NCI-H2081 (cell line): Measurements from ENCODE around the gene IL1B.
"Not testable (repeated sequence)": the region's sequence is repeated elsewhere in the genome, so short reads cannot be mapped to it uniquely, and the experiment has no call there.

Source experiments
- DNase-seq, 2 experiments: peaks; one replicate each; lab custom pipeline; 2025; lab: John Stamatoyannopoulos, UW

Gene IL1B

GRCh38 chr2:112850588-112850987 lies 14.0 kb upstream of the IL1B start:
- no peak for DNase-seq

DNA sequence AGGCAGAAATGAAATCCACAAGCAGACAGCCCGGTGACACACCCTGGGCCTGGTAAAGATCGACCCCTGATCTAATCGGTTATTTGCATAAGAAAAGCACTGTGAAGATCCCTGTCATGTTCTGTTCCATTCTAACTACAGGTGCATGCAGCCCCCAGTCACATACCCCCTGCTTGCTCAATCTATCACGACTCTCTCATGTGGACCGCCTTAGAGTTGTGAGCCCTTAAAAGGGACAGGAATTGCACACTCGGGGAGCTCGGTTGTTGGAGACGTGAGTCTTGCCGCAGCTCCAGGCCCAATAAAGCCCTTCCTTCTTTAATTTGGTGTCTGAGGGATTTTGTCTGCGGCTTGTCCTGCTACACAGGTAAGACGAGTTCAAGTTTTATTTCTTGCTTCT lies 13.4 kb upstream of the IL1B start:
- DNase-seq, result no peak

DNA sequence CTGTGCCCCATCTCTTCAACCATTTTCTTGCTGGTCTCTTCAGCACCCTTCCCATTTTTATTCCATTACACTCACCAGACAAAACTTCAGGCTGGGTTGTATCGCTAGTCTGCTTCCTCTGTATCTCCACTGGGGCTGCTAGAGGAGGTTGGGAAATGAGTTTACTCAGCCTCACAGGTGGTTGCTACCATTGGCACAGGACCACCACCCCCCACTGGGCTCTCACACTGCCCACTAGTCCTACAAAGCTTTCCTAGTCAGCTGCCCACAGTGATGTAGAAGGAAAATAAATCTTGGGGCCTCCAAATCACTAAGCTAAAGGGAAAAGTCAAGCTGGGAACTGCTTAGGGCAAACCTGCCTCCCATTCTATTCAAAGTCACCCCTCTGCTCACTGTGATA lies 12.3 kb upstream of the IL1B start:
- peak; percentile 3 to 29 for DNase-seq

GRCh38 chr2:112846031-112846430 lies 9.5 kb upstream of the IL1B start:
- no peak for DNase-seq

DNA sequence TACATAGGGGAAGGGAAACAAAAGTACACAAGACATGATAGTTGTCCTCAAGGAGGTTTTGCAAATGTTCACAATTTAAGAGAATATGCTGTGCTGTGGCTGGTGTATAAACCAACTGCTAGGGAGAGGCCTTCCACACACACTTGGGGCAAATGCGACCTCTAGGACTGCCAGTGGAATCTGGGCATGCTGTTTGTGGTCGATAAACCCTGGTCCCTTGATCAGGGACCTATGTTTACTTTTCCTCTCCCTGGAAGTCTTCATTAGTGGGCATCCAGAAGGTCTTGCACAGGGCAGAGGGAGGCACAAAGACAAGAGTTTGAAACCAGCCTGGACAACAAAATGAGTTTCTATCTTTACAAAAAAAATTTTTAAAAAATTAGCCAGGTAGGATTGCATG lies 7.3 kb upstream of the IL1B start:
- DNase-seq, result no peak

- DNase-seq, result no peak
These were observed 6.7 kb upstream of the IL1B start for GRCh38 chr2:112843288-112843687.

- no peak for DNase-seq
These were observed 4.9 kb upstream of the IL1B start for GRCh38 chr2:112841295-112842044.

DNA sequence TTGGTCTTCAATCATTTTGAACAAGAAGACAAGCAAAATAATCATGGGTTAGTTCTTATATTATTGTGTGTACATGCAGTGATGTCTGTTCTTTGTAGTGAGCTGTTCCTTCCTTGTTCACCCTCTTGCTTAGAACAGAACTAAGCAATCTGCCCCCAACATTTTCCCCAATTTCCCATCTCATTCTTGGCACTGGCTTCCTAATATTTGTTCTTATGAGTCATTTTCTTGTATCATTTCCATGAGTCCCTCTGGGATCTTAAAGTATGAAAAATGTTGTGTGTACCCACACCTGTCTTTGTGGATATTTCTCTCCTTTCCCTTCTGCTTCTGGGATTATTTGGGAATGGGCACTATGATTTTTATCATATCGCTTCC lies 3.5 kb upstream of the IL1B start:
- DNase-seq, result no peak

- DNase-seq, result no peak
These were observed 3.0 kb upstream of the IL1B start for GRCh38 chr2:112839407-112840067.

GRCh38 chr2:112836163-112836560 lies 417 bp downstream of the IL1B start:
- no peak for DNase-seq

- DNase-seq, result no peak
These were observed 930 bp downstream of the IL1B start for GRCh38 chr2:112835536-112836162.

- DNase-seq, result no peak
These were observed 1.5 kb downstream of the IL1B start for GRCh38 chr2:112835061-112835501.

DNA sequence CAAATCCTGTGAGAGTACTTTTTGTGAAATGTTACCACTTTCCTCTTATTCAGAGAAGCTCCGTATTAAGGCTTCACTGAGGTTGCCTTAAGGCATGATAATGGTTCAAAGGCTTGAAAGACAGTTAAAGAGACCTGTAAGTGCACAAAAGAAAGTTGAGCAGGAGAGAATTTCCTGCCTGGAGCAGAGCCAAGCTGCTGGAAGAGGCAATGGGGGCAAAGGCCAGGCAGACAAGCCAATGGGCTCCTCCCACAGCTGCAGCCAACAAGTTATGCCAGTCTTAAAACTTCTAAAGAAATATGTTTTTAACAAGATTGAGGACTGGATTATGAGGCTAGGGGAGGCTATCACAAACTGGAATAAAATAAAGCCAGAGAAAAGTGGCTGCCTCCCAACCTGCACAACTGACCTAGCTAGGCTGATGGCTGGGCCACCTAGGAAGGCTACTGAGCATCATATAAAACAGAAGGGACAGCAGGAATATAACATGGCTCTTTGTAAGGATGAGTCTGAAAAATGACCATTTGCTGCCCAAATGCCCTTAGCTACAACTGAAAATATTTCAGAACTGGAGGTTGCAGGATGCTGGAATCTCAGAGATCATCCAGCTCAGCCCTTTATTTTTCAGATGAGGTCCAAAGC lies 2.1 kb downstream of the IL1B start:
- no peak for DNase-seq

DNA sequence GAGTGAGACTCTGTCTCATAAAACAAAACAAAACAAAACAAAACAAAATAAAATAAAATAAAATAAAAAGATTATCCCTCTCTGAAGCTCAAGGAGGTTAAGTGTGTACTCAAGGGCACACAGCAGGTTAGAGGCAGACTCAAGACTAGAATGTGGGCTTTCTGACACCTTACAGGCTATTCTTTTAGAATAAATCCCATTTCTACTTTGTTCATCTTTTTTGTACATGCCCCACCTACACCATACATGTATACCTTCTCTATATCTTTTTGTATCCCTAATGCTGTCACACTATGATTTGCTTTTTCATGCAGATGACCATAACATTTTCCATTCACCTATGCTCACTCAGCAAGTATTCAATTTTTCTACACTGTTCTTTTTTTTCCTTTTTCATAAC lies 2.6 kb downstream of the IL1B start:
- DNase-seq, result no peak

- not testable (repeated sequence) for DNase-seq
These were observed 3.0 kb downstream of the IL1B start for GRCh38 chr2:112833639-112833931.

DNA sequence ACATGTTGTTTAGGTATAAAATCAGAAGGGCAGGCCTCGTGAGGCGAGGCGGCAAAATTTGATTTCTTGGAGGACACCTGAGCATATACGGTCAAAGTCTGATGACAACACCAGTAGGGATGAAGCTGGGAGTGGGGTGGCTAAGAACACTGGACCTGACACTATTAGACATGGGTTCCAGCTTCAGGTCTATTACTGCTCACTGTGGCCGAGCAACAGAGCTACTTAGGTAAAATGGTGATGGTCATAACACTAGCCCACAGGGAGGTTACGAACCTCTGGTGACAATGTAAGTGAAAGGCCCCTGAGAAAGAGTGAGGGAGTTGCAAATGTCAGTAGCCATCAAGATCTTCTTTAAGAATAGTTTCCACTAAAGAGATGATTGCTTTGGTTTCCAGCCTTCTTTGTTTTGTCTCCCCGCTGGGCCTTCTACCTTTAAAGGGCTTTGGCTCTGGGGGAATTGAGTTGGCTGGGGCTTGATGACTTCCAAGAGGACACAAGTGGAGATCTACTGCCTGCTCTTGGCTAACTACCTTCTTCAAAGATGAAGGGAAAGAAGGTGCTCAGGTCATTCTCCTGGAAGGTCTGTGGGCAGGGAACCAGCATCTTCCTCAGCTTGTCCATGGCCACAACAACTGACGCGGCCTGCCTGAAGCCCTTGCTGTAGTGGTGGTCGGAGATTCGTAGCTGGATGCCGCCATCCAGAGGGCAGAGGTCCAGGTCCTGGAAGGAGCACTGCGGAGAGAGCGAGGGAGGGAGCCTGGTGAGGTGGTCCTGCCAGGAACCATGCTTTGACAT lies 3.5 kb downstream of the IL1B start:
- DNase-seq, result no peak

- DNase-seq, result no peak
These were observed 4.4 kb downstream of the IL1B start for GRCh38 chr2:112831946-112832840.

GRCh38 chr2:112831513-112831845 lies 5.1 kb downstream of the IL1B start:
- DNase-seq, result no peak

DNA sequence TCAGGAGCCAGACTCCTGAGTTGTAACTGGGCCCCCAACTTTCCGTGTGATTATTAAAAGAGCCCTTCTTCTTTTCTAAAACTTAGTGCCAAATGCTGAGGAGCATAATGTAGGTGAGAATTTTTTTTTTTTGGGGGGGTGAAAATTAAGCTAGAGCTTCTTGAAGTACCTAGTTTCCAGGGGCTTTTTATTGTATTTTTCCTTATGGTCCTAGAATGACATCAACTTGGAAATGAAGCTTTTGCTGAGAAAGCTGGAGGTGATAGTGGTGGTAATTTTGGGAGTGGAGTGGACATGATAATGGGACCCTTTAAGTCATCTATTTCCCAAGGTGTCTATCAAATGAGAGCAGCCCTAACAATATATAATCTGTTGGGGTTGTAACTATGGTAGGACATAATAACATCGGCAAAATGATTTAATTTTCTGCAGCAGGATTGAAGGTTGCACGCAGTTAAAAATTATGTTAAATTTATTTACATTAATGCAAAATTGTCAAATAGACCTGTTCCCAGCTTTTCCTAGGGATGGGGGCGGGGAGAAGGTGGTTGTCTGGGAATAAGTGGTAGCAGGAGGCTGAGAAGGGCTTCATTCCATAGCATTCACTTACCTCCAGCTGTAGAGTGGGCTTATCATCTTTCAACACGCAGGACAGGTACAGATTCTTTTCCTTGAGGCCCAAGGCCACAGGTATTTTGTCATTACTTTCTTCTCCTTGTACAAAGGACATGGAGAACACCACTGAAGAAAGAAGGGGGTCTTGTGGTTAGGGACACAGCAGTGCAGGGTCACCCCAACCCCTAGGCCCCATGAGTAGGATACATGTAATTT lies 5.7 kb downstream of the IL1B start:
- no peak for DNase-seq

GRCh38 chr2:112829961-112830681 lies 6.5 kb downstream of the IL1B start:
- DNase-seq, result no peak
